ENCODE data around the gene C4BPB.

The C4BPB gene

GRCh38 chr1:207145401-207146058 is 56.9 kb downstream of the C4BPB start:
- TF ChIP-seq, protein P1, sequence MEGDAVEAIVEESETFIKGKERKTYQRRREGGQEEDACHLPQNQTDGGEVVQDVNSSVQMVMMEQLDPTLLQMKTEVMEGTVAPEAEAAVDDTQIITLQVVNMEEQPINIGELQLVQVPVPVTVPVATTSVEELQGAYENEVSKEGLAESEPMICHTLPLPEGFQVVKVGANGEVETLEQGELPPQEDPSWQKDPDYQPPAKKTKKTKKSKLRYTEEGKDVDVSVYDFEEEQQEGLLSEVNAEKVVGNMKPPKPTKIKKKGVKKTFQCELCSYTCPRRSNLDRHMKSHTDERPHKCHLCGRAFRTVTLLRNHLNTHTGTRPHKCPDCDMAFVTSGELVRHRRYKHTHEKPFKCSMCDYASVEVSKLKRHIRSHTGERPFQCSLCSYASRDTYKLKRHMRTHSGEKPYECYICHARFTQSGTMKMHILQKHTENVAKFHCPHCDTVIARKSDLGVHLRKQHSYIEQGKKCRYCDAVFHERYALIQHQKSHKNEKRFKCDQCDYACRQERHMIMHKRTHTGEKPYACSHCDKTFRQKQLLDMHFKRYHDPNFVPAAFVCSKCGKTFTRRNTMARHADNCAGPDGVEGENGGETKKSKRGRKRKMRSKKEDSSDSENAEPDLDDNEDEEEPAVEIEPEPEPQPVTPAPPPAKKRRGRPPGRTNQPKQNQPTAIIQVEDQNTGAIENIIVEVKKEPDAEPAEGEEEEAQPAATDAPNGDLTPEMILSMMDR (conservative IDR thresholded peaks at IDR 0.05): no peak

More at GRCh38 chr1:207145401-207146058, 56.9 kb downstream of the C4BPB start:
- H3K27ac ChIP-seq: no peak overlapping the region

All from VCaP (cell line).